Neural progenitor cell (in vitro differentiated cells): ENCODE results near the gene GPHN. TPM values are rescaled to one million over a fixed set of nuclear protein-coding genes. Genes with fewer than 3 reads are reported as not detected.
"Not testable (repeated sequence)": the region's sequence is repeated elsewhere in the genome, so short reads cannot be mapped to it uniquely, and the experiment has no call there.

ENCODE experiments used
- DNase-seq: peaks from one replicate; pipeline ENCODE4 v3.0.0-alpha.2; 2016; ENCODE audit warnings: low spot score
- H2AFZ ChIP-seq: fragments of 200-600 bp; sonication (generic); replicated peaks from 2 replicates; pipeline ENCODE4 v1.6.1; 2016; ENCODE audit warnings: antibody characterized with exemption
- H3F3A ChIP-seq: fragments of 200-600 bp; sonication (generic); 2 replicates; pipeline ENCODE4 v1.6.1; 2016; ENCODE audit warnings: antibody characterized with exemption, low read depth
- H3K27ac ChIP-seq: fragments of 200-600 bp; sonication (generic); 2 replicates; pipeline ENCODE4 v1.5.1; 2016; ENCODE audit warnings: mild to moderate bottlenecking
- H3K27me3 ChIP-seq: fragments of 200-600 bp; sonication (generic); 2 replicates; pipeline ENCODE4 v1.6.1; 2016; ENCODE audit warnings: mild to moderate bottlenecking, moderate library complexity
- H3K36me3 ChIP-seq: fragments of 200-600 bp; sonication (generic); 2 replicates; pipeline ENCODE4 v1.5.1; 2016
- H3K4me1 ChIP-seq: fragments of 200-600 bp; sonication (generic); 2 replicates; pipeline ENCODE4 v1.6.1; 2016; ENCODE audit warnings: mixed run types
- H3K4me2 ChIP-seq: fragments of 200-600 bp; sonication (generic); 2 replicates; pipeline ENCODE4 v1.6.1; 2016
- H3K4me3 ChIP-seq: fragments of 200-600 bp; sonication (generic); 2 replicates; pipeline ENCODE4 v1.5.1; 2016
- H3K79me2 ChIP-seq: fragments of 200-600 bp; sonication (generic); 2 replicates; pipeline ENCODE4 v1.6.1; 2016; ENCODE audit warnings: low read depth
- H3K9ac ChIP-seq: fragments of 200-600 bp; sonication (generic); 2 replicates; pipeline ENCODE4 v1.6.1; 2016
- H3K9me3 ChIP-seq: fragments of 200-600 bp; sonication (generic); 2 replicates; pipeline ENCODE4 v1.5.1; 2016; ENCODE audit warnings: low read depth
- H4K20me1 ChIP-seq: fragments of 200-600 bp; sonication (generic); 2 replicates; pipeline ENCODE4 v1.6.1; 2016; ENCODE audit warnings: low read depth
- H3K27ac Mint-ChIP-seq: 3 replicates; pipeline ENCODE4 v1.8.0; 2021; ENCODE audit warnings: mixed read lengths
- H3K27me3 Mint-ChIP-seq: 2 replicates; pipeline ENCODE4 v1.8.0; 2022; ENCODE audit warnings: low read depth, mild to moderate bottlenecking, inconsistent platforms, moderate library complexity, mixed read lengths; ENCODE audit not compliant: insufficient read depth
- H3K36me3 Mint-ChIP-seq: 3 replicates; pipeline ENCODE4 v1.8.0; 2021; ENCODE audit warnings: mixed read lengths
- H3K4me1 Mint-ChIP-seq: 3 replicates; pipeline ENCODE4 v1.8.0; 2021; ENCODE audit warnings: mixed read lengths
- H3K4me3 Mint-ChIP-seq: 3 replicates; pipeline ENCODE4 v1.8.0; 2021; ENCODE audit warnings: mild to moderate bottlenecking, moderate library complexity, mixed read lengths
- H3K9me3 Mint-ChIP-seq: 3 replicates; pipeline ENCODE4 v1.8.0; 2020; ENCODE audit warnings: mixed read lengths
- CTCF ChIP-seq: fragments of 200-600 bp; sonication (generic); IDR thresholded peaks from 2 replicates; pipeline ENCODE4 v1.5.1; 2017; ENCODE audit warnings: antibody characterized with exemption, mild to moderate bottlenecking
- EZH2 ChIP-seq: fragments of 200-600 bp; sonication (generic); IDR thresholded peaks from 2 replicates; pipeline ENCODE4 v1.6.1; 2017; ENCODE audit warnings: antibody characterized with exemption, mild to moderate bottlenecking, moderate library complexity
- EZH2phosphoT487 ChIP-seq: fragments of 200-600 bp; sonication (generic); IDR thresholded peaks from 2 replicates; pipeline ENCODE4 v1.6.1; 2017; ENCODE audit warnings: antibody characterized with exemption
- total RNA-seq: library from RNA; depleted of rRNA; stranded (reverse); fragments of >200 nt; gene quantifications from 2 replicates; pipeline ENCODE4 v1.2.3, GENCODE V29; 2015; ENCODE audit warnings: low replicate concordance

GPHN gene
- total RNA-seq, 1 donor from 2014 or later, result 42.9 TPM

GRCh38 chr14:67050896-67051295 is 542.9 kb downstream of the GPHN start:
- Histone ChIP-seq H3K9ac (no peak overlapping the region), H3K36me3 (no peaks in the 10 kb centered on the region), H4K20me1 (no peaks in the 10 kb centered on the region), H3K4me3 (no peak overlapping the region), H2AFZ (no peak overlapping the region), H3K4me2 (no peak overlapping the region), H3K27ac (no peak overlapping the region), H3K4me1 (no peaks in the 10 kb centered on the region), H3K9me3 (peaks cover 7% of the 10 kb centered on the region), H3K27me3 (no peaks in the 10 kb centered on the region), H3F3A (no peaks in the 10 kb centered on the region), H3K79me2 (no peaks in the 10 kb centered on the region)
- Mint-ChIP-seq H3K36me3 (peaks cover 18% of the 10 kb centered on the region), H3K27ac (no peak overlapping the region), H3K4me1 (no peaks in the 10 kb centered on the region), H3K27me3 (no peaks in the 10 kb centered on the region), H3K4me3 (no peak overlapping the region), H3K9me3 (peaks cover 26% of the 10 kb centered on the region)
- no peak for TF ChIP-seq EZH2phosphoT487
- TF ChIP-seq CTCF, result no peak
- no peak for DNase-seq

GRCh38 chr14:67056684-67057083 is 548.7 kb downstream of the GPHN start:
- H3K9ac ChIP-seq, result no peak overlapping the region
- peaks cover 8% of the 10 kb centered on the region for H3K36me3 Mint-ChIP-seq

GRCh38 chr14:67059596-67059995 is 551.6 kb downstream of the GPHN start:
- Histone ChIP-seq H3F3A (peaks cover 11% of the 10 kb centered on the region), H4K20me1 (no peaks in the 10 kb centered on the region), H3K27me3 (no peaks in the 10 kb centered on the region), H2AFZ (no peak overlapping the region), H3K9ac (no peak overlapping the region), H3K4me2 (peak overlapping the region; percentile 58), H3K9me3 (peaks cover 6% of the 10 kb centered on the region), H3K36me3 (no peaks in the 10 kb centered on the region), H3K27ac (peak overlapping the region; percentile 72), H3K4me1 (peaks cover 31% of the 10 kb centered on the region), H3K4me3 (no peak overlapping the region), H3K79me2 (no peaks in the 10 kb centered on the region)
- no peak for DNase-seq
- peaks cover 13% of the 10 kb centered on the region for H3K36me3 Mint-ChIP-seq
- H3K9me3 Mint-ChIP-seq, result peaks cover 14% of the 10 kb centered on the region
- peaks cover 2% of the 10 kb centered on the region for H3K27me3 Mint-ChIP-seq
- no peaks in the 10 kb centered on the region for H3K4me1 Mint-ChIP-seq
- H3K4me3 Mint-ChIP-seq, result no peak overlapping the region
- TF ChIP-seq EZH2phosphoT487 (no peak), EZH2 (no peak)
- H3K27ac Mint-ChIP-seq, result no peak overlapping the region

More at GRCh38 chr14:67056684-67057083, 548.7 kb downstream of the GPHN start:
- Histone ChIP-seq H3K9me3 (peaks cover 7% of the 10 kb centered on the region), H3K4me2 (no peak overlapping the region), H4K20me1 (no peaks in the 10 kb centered on the region), H3F3A (peaks cover 11% of the 10 kb centered on the region), H3K36me3 (no peaks in the 10 kb centered on the region), H3K4me3 (no peak overlapping the region), H3K4me1 (peaks cover 31% of the 10 kb centered on the region), H3K79me2 (no peaks in the 10 kb centered on the region), H3K27me3 (no peaks in the 10 kb centered on the region), H3K27ac (no peak overlapping the region), H2AFZ (no peak overlapping the region)
- no peak for TF ChIP-seq EZH2phosphoT487
- TF ChIP-seq CTCF, result no peak
- no peak for TF ChIP-seq EZH2
- no peaks in the 10 kb centered on the region for H3K4me1 Mint-ChIP-seq
- peaks cover 2% of the 10 kb centered on the region for H3K27me3 Mint-ChIP-seq
- DNase-seq, result no peak
- no peak overlapping the region for H3K27ac Mint-ChIP-seq
- peaks cover 18% of the 10 kb centered on the region for H3K9me3 Mint-ChIP-seq
- H3K4me3 Mint-ChIP-seq, result no peak overlapping the region

- peaks cover 31% of the 10 kb centered on the region for H3K4me1 ChIP-seq
- no peaks in the 10 kb centered on the region for H3K27me3 ChIP-seq
- Mint-ChIP-seq H3K4me3 (no peak overlapping the region), H3K4me1 (no peaks in the 10 kb centered on the region), H3K27me3 (peaks cover 2% of the 10 kb centered on the region), H3K27ac (no peak overlapping the region), H3K36me3 (peaks cover 14% of the 10 kb centered on the region), H3K9me3 (peaks cover 10% of the 10 kb centered on the region)
- H3K79me2 ChIP-seq, result no peaks in the 10 kb centered on the region
- H3K9ac ChIP-seq, result no peak overlapping the region
- H3K36me3 ChIP-seq, result no peaks in the 10 kb centered on the region
- TF ChIP-seq EZH2 (no peak), CTCF (no peak), EZH2phosphoT487 (no peak)
- H3F3A ChIP-seq, result peaks cover 11% of the 10 kb centered on the region
- H3K27ac ChIP-seq, result peak overlapping the region; percentile 44
- peak; percentile 43 for DNase-seq
- H2AFZ ChIP-seq, result no peak overlapping the region
- H3K9me3 ChIP-seq, result peaks cover 6% of the 10 kb centered on the region
- H4K20me1 ChIP-seq, result no peaks in the 10 kb centered on the region
- no peak overlapping the region for H3K4me3 ChIP-seq
- H3K4me2 ChIP-seq, result peak overlapping the region; percentile 58
These were observed 552.6 kb downstream of the GPHN start for GRCh38 chr14:67060546-67060945.

GRCh38 chr14:67067070-67067814 is 559.3 kb downstream of the GPHN start:
- not testable (repeated sequence) for H4K20me1 ChIP-seq, H3K4me3 ChIP-seq, H3K36me3 ChIP-seq, H3K4me1 ChIP-seq, H3F3A ChIP-seq, H2AFZ ChIP-seq, H3K27ac ChIP-seq, H3K79me2 ChIP-seq, H3K27ac Mint-ChIP-seq, H3K4me3 Mint-ChIP-seq, H3K9me3 Mint-ChIP-seq, H3K4me1 Mint-ChIP-seq, H3K27me3 ChIP-seq, H3K9me3 ChIP-seq, H3K9ac ChIP-seq, H3K27me3 Mint-ChIP-seq
- peak overlapping the region; percentile 27 for H3K4me2 ChIP-seq
- peak; percentile 25 for DNase-seq
- peaks cover 14% of the 10 kb centered on the region for H3K36me3 Mint-ChIP-seq
